Body of pancreas (tissue), 4 donors: ENCODE data around the gene ATP2B2.

Experiments used
- CTCF ChIP-seq, 7 experiments: fragments of 450-650 bp in 4 of 7; fragments of 200-600 bp in 3 of 7; sonication (generic) in 3 of 7; IDR thresholded peaks; one replicate each; pipeline ENCODE4 v1.5.1; 2016 to 2019; ENCODE audit warnings: antibody characterized with exemption in 7 of 7
- POLR2A ChIP-seq, 3 donors: fragments of 450-650 bp; IDR thresholded peaks; one replicate each; pipeline ENCODE4 v1.6.1; 2016; ENCODE audit warnings: antibody characterized with exemption in 3 of 3, mild to moderate bottlenecking in 2 of 3

- no peak for TF ChIP-seq POLR2A (IDR thresholded peaks at IDR 0.05)
- no peak for TF ChIP-seq CTCF (IDR thresholded peaks at IDR 0.05)
Observed at GRCh38 chr3:10508235-10508618, 2.8 kb upstream of the ATP2B2 start.
